IMR-90 (cell line): ENCODE results near the gene PRR23E.

Experiments
- BHLHE40 ChIP-seq: fragments of 150-350 bp; IDR thresholded peaks from 2 replicates; pipeline ENCODE4 v1.6.1; 2016; ENCODE audit warnings: mild to moderate bottlenecking, low read depth, low read length
- CEBPB ChIP-seq: IDR thresholded peaks from 2 replicates; pipeline ENCODE4 v1.6.1; 2012; ENCODE audit warnings: low read depth, low read length, improper control_type of control experiment
- CHD1 ChIP-seq: IDR thresholded peaks from 2 replicates; pipeline ENCODE4 v1.6.1; 2012; ENCODE audit warnings: low read depth, low read length, improper control_type of control experiment
- CTCF ChIP-seq: conservative IDR thresholded peaks from 2 replicates; pipeline ENCODE4 v1.5.1; 2012; ENCODE audit warnings: mild to moderate bottlenecking, low read depth, low read length, improper control_type of control experiment
- FOS ChIP-seq: fragments of 150-350 bp; IDR thresholded peaks from 2 replicates; pipeline ENCODE4 v1.6.1; 2016; ENCODE audit warnings: low read depth, low read length
- MAFK ChIP-seq: IDR thresholded peaks from 2 replicates; pipeline ENCODE4 v1.6.1; 2012; ENCODE audit warnings: low read depth, low read length, improper control_type of control experiment
- MAZ ChIP-seq: IDR thresholded peaks from 2 replicates; pipeline ENCODE4 v1.6.1; 2012; ENCODE audit warnings: low read depth, mild to moderate bottlenecking, low read length, improper control_type of control experiment, moderate library complexity, borderline replicate concordance
- MXI1 ChIP-seq: IDR thresholded peaks from 2 replicates; pipeline ENCODE4 v1.6.1; 2012; ENCODE audit warnings: low read depth, mild to moderate bottlenecking, low read length, moderate library complexity, borderline replicate concordance
- POLR2A ChIP-seq: IDR thresholded peaks from 2 replicates; pipeline ENCODE4 v1.6.1; 2012; ENCODE audit warnings: mild to moderate bottlenecking, low read depth, low read length
- RAD21 ChIP-seq: IDR thresholded peaks from 2 replicates; pipeline ENCODE4 v1.6.1; 2012; ENCODE audit warnings: low read length, improper control_type of control experiment
- RCOR1 ChIP-seq: IDR thresholded peaks from 2 replicates; pipeline ENCODE4 v1.6.1; 2012; ENCODE audit warnings: mild to moderate bottlenecking, low read length, improper control_type of control experiment; ENCODE audit not compliant: insufficient replicate concordance
- RFX5 ChIP-seq: IDR thresholded peaks from 2 replicates; pipeline ENCODE4 v1.8.0; 2012; ENCODE audit warnings: low read depth, mild to moderate bottlenecking, low read length, moderate library complexity
- SMC3 ChIP-seq: fragments of 150-350 bp; IDR thresholded peaks from 2 replicates; pipeline ENCODE4 v1.6.1; 2016; ENCODE audit warnings: low read depth, mild to moderate bottlenecking, antibody characterized with exemption, low read length, moderate library complexity
- USF2 ChIP-seq: fragments of 150-350 bp; IDR thresholded peaks from 2 replicates; pipeline ENCODE4 v1.6.1; 2017; ENCODE audit warnings: mild to moderate bottlenecking, antibody characterized with exemption, low read length, low read depth

DNA sequence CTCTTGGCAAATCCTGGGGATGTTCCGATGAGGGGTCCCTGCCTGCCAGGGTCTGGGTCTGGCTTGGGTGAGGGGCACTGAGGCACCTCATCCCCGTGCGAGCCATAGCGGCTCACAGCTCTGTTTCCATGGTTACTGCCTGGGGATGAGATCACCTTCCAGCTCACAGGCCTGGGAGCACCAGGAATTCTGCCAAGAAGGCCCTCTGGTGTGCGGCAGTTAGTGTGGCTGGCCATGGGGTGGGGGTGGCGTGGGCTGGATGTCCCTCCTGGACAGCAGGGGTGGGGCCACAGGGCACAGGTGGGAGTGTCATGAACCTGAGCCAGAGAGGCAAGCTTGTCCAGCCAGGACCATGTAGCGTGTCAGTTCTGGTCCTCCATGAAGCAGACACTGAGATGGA, 22.1 kb upstream of the PRR23E start:
- no peak for TF ChIP-seq POLR2A
- TF ChIP-seq CTCF, result no peak
- no peak for TF ChIP-seq USF2
- TF ChIP-seq CHD1, result no peak
- no peak for TF ChIP-seq MAFK
- no peak for TF ChIP-seq CEBPB
- TF ChIP-seq MAZ, result no peak
- no peak for TF ChIP-seq RAD21
- no peak for TF ChIP-seq FOS
- TF ChIP-seq MXI1, result no peak
- no peak for TF ChIP-seq BHLHE40
- TF ChIP-seq RFX5, result no peak
- no peak for TF ChIP-seq SMC3
- TF ChIP-seq RCOR1, result no peak
